Stimulated activated CD8-positive, alpha-beta memory T cell treated with anti-CD3 and anti-CD28 coated beads, Interleukin-4, amount 100 ng/mL, for 1 hour (primary cell): ENCODE results near the gene LRRK1.

Experiments
- DNase-seq, 2 donors: peaks; one replicate each; pipeline ENCODE4 v3.0.0-alpha.2; 2020; ENCODE audit warnings: low read depth in 2 of 2, low spot score in 1 of 2

The LRRK1 gene

DNA sequence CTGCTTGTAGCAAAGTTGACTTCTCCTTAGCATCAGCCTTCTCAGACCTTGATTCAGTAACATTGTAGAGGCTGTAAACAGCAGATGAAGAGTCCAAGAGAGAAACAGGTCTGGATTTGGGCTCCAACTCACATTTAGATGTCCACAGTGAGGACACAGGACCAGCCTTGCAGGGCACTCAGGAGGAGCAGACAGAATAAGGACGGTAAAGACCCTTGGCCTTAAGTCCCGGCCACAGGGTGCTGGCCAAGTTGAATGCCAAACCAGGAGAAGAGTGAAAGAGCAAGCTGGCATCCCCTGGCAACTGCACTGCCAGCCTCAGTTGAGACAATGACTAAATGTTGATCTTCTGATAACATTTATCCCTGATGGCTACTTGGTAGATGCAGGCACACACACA lies 136.3 kb downstream of the LRRK1 start:
- no peak for DNase-seq

DNA sequence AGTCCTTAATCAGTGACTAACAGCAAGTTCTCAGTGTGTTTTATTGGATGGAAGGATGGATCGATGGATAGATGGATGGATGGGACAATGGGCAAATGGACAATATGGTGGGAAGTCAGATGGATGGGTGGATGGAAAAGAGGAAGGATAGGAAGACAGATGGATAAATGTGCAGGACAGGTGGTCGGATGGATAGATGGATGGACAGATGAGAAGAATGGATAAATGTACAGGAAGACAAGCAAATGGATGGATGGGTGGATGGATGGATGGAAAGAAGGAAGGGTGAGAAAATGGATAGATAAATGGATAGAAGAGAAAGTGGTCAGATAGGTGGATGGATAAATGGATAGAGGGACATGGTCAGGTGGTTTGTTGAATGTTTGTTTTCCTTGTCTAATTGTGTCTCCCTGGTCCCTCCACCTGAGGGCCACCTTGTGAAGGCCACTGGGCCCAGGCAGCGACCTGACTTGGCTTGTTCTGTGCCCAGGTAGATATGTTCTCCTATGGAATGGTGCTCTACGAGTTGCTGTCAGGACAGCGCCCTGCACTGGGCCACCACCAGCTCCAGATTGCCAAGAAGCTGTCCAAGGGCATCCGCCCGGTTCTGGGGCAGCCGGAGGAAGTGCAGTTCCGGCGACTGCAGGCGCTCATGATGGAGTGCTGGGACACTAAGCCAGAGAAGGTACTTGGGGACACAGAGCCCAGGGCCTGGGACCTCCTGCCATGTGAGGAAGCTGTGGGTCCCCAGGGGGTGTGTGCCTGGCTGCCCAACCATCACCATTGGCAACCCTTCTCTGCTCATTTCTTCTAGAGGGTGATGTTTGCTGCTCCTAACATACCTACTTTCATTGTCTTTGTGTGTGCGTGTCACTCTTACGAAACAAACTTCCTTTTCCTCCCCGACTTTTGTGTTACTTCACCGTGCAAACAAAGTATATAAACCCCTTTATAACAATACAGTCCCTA lies 137.5 kb downstream of the LRRK1 start:
- DNase-seq = no peak

GRCh38 chr15:101057841-101058407 lies 138.8 kb downstream of the LRRK1 start:
- DNase-seq = no peak

GRCh38 chr15:101058735-101059134 lies 139.6 kb downstream of the LRRK1 start:
- no peak for DNase-seq

GRCh38 chr15:101059381-101060341 lies 140.5 kb downstream of the LRRK1 start:
- no peak for DNase-seq

DNA sequence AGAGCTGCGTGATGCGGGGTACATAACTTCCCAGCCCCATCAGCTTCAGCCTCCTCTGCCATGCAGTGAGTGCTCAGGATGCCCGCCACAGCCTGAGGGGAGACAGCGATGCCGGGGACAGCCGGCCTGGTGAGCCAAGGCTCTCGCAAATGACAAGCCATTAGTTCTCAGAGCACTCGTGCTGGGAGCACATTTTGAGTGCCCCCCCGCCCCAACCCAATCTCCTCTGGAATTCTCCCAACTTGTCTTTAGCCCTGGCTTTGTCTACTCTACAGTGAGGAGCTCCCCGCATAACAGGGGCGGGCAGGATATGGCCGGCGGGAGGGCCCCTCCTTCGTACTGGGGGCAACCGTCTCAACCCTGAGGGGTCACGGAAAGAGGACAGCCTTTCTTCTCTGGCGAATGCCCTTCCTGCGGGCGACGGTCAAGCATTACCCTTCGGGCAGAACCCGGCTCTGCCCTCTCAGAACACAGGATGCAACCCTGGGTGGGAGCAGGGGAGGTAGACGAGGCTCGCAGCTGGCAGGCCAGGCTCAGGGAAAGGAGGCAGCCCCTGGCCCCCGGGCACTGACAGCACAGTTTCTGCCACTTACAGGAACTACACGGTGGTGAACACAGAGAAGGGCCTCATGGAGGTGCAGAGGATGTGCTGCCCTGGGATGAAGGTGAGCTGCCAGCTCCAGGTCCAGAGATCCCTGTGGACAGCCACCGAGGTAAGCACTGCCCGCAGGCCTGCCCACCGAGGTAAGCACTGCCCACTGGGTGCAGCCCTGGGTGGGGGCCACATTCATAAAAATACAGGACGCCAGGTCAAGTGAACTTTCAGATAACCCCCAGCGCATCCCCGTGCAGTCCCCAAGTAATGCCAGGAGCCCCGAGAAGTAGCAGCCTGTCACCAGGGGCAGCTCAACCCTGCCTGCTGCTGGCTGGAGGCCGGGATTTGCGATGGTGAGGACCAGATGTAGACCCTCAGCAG lies 141.7 kb downstream of the LRRK1 start:
- no peak for DNase-seq

DNA sequence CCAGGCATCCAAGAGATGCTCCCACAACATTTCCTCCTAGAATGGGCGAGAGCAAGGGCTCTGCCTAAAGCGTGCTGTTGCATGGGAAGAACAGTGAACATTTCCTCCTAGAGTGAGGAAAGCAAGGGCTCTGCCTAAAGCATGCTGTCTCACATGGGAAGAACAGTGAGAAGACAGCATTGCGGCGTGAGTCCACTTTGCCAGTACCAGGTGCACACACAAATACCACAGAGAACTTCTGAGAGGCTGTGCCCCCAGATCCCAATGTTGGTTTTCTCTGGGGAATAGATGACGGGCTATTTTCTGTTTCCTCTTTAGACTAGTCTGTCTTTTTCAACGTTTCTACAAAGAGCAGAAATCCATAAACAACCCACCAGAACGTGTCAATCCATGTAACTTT lies 142.9 kb downstream of the LRRK1 start:
- no peak for DNase-seq

DNA sequence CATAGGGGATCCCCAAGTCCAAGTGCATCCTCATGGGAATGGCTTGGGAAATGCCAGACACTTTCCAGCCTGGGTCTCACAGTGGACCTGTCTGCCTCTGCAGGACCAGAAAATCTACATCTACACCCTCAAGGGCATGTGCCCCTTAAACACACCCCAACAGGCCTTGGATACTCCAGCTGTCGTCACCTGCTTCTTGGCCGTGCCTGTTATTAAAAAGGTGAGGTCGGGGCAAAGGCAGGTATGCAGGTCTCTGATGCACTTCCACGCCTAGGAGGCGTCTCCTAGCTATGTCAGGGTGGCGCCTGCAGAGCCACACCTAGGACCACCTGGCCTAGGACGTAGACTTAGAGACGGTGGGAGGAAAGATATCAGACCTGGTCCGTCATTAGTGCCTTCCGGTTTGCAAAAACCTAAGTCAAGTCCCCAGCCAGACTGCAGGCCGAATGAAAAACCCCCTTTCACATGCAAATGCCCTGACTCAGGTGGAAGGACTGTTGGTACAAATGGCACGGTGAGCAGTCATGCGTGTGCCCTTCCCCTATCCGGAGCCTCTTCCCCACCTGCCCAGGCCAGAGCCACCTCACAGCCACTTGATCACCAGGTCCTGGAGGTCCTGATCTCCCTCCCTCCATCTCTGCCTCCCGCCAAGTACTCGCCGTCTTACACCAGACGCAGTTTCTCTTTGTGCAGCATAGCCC lies 143.5 kb downstream of the LRRK1 start:
- no peak for DNase-seq

- no peak for DNase-seq
These were observed 144.1 kb downstream of the LRRK1 start for GRCh38 chr15:101063212-101063611.

GRCh38 chr15:101063891-101064794 lies 145.0 kb downstream of the LRRK1 start:
- no peak for DNase-seq

DNA sequence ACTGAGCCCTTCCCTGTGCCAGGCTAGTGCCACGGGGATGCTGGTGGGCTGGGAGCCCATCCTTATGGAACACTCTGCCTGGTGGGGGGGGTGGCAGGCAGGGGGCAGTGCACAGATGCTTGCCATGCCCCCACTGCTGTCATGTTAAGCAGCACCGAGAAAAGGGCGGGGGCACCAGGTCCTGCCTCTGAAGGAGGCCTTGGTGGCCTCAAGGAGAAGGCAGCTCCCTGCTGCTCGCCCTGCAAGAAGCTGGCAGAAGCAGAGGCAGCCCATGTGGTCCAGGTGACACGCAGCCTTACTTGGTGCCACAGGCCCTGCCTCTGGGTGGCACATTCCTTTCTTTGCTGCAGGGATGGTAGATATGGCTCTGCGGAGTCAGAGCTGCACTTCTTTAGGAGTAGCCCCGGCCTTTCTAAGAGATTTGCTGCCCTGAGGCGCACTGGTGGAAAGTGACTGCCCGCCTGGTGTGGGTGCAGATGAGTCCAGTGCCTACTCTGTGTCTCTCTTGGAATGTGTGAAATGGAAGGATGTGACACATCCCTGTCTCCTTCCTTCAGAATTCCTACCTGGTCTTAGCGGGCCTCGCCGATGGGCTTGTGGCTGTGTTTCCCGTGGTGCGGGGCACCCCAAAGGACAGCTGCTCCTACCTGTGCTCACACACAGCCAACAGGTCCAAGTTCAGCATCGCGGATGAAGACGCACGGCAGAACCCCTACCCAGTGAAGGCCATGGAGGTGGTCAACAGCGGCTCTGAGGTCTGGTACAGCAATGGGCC lies 145.8 kb downstream of the LRRK1 start:
- DNase-seq = no peak

DNA sequence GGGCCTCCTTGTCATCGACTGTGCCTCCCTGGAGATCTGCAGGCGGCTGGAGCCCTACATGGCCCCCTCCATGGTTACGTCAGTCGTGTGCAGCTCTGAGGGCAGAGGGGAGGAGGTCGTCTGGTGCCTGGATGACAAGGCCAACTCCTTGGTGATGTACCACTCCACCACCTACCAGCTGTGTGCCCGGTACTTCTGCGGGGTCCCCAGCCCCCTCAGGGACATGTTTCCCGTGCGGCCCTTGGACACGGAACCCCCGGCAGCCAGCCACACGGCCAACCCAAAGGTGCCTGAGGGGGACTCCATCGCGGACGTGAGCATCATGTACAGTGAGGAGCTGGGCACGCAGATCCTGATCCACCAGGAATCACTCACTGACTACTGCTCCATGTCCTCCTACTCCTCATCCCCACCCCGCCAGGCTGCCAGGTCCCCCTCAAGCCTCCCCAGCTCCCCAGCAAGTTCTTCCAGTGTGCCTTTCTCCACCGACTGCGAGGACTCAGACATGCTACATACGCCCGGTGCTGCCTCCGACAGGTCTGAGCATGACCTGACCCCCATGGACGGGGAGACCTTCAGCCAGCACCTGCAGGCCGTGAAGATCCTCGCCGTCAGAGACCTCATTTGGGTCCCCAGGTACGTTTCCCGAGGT lies 146.5 kb downstream of the LRRK1 start:
- DNase-seq = no peak

DNA sequence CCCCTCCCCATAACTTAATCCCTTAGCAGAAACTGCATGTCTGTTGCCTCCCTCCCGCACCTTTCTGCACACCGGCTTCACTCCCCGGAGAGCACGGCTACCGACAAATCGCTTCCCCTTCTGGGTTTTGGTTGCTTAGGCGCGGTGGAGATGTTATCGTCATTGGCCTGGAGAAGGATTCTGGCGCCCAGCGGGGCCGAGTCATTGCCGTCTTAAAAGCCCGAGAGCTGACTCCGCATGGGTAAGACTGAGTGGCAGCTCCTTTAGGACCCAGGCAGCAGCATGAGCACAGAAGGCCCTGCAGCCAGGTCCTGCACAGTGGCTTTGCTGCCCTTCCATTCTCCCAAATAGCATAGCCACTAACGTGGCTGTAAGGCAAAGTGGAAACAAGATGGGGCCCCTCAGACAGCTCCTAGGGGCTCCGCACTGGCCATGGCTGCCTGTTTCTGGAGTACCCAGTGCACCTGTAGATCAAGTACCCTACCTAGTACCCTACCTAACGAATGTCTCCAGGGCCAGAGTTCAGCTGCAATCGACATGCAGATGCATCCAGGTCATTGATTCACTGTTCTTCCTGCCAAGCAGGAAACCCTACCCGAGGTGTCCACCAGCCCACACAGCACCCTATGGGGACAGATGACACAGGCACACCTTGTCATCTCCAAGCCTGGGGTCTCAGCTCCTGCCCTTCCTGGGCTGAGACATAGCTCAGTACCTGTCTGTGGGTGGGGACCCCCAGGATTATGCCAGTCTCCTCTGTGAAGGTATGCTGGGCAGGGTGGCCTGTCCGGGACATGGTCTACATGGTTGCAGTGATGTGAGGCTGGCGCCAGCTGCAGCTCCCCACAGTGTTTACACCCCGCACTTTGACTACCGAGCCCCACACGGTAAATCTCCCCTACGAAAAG lies 147.6 kb downstream of the LRRK1 start:
- DNase-seq = no peak

DNA sequence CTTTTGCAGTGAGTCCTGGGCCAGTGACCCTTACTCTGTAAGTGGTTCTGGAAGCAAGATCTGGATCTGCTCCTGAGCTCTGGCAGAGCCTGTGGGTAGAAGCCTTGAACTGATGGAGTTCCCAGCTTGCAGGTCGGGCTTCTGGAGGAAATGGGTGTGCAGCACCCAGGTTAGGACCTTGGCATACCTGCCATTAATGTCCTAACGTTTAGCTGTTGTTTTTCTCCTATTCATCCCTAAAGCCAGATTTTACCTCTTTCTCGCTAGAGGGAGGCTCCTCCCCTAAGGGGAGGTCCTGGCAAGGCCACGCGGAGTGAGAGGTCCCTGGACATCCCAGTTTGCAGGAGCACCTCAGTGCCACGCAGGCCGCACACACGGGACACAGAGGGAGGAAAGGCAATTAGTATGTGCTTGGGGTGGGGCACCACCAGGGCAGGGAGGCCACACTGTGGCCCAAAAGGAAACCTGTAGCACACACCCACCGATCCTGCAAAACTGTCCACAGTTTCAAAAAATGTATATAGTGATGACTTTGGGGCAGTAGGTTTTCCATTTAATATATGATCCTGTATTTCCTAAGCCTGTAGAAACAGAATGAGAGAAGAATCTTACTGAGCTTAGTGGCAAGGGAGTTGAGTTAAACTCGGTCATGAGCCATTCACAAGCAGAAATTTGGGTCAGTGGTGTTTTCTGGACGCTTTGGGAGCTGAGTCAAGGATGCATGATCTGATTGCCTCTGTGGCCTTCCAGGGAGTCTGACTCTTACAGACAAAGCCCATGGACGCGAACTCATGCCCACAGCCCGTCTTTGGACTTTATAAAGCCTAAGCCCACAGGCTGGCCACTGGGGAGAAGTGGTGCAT lies 148.7 kb downstream of the LRRK1 start:
- DNase-seq = no peak

DNA sequence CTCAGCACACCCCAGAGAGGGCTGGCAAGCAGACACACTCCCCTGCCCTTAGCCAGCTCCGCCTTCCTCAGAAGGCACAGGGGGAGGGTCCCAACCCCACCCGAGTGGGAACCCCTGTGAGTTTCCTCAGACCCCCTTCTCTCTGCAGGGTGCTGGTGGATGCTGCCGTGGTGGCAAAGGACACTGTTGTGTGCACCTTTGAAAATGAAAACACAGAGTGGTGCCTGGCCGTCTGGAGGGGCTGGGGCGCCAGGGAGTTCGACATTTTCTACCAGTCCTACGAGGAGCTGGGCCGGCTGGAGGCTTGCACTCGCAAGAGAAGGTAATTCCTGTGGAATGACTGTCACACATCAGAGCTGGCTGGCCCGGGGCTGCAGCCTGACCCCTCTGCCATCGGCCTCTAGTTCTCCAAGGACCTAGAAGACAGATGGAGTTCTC lies 149.4 kb downstream of the LRRK1 start:
- no peak for DNase-seq
